Endothelial cell of umbilical vein (primary cell): Measurements from ENCODE around the gene FAM131B. TPM values are rescaled to one million over a fixed set of nuclear protein-coding genes. Genes with fewer than 3 reads are reported as not detected.

Experiments used
- BruUV-seq: library from RNA; stranded (reverse); fragments of 400-500 nt; replicated peaks from 2 replicates; lab custom pipeline; 2021; lab: Mats Ljungman, UMichigan
- CTCF ChIA-PET: fragments of 300-600, 350-600 bp; sonication (Branson Sonifier 250); formaldehyde crosslinking; loops from one replicate; lab custom pipeline; 2021; ENCODE audit warnings: antibody characterized with exemption, inconsistent platforms; lab: Charles Lee
- POLR2A ChIA-PET: fragments of 300-600, 350-600 bp; sonication (Branson Sonifier 250); formaldehyde crosslinking; loops from one replicate; lab custom pipeline; 2021; ENCODE audit warnings: antibody characterized with exemption, inconsistent platforms; lab: Charles Lee
- DNase-seq: peaks from one replicate; pipeline ENCODE4 v3.0.0-alpha.2; 2011; ENCODE audit warnings: low read depth, low spot score
- FAIRE-seq: peaks from 2 replicates; lab custom pipeline; 2011; peaks lifted over from hg19 to GRCh38; lab: Jason Lieb, UNC
- H2AFZ ChIP-seq: 2 replicates; pipeline ENCODE4 v1.6.0; 2012; ENCODE audit warnings: low read depth, low read length, control low read depth, inconsistent platforms
- H3K27ac ChIP-seq: 2 replicates; pipeline ENCODE4 v1.5.1; 2011; ENCODE audit warnings: low read depth, mild to moderate bottlenecking, control low read depth, low read length, moderate library complexity; ENCODE audit not compliant: insufficient read depth
- H3K27me3 ChIP-seq, 2 experiments: 2 replicates each; pipeline versions ENCODE4 v1.6.0 to v1.6.1; 2011; ENCODE audit warnings: low read length in 2 of 2, mixed read lengths in 1 of 2; ENCODE audit not compliant: control insufficient read depth in 2 of 2, insufficient read depth in 2 of 2
- H3K36me3 ChIP-seq, 2 experiments: 2 replicates in 1 of 2; 3 replicates in 1 of 2; pipeline ENCODE4 v1.5.1; 2011; ENCODE audit warnings: low read length in 2 of 2, mild to moderate bottlenecking in 1 of 2, moderate library complexity in 1 of 2; ENCODE audit not compliant: control insufficient read depth in 2 of 2, insufficient read depth in 2 of 2; ENCODE audit errors: extremely low read depth in 1 of 2
- H3K4me1 ChIP-seq: 3 replicates; pipeline ENCODE4 v1.5.1; 2011; ENCODE audit warnings: mild to moderate bottlenecking, low read length; ENCODE audit not compliant: control insufficient read depth, insufficient read depth; ENCODE audit errors: extremely low read depth
- H3K4me2 ChIP-seq: 2 replicates; pipeline ENCODE4 v1.6.1; 2011; ENCODE audit warnings: low read length, control low read depth, mixed read lengths; ENCODE audit not compliant: insufficient read depth
- H3K4me3 ChIP-seq, 3 experiments: fragments of 200-600 bp in 1 of 3; sonication (generic), shearing (Covaris generic) in 1 of 3; replicated peaks in 1 of 3; 2 replicates each; pipeline ENCODE4 v1.5.1; 2011 to 2016; ENCODE audit warnings: control low read depth in 3 of 3, low read length in 3 of 3, mild to moderate bottlenecking in 2 of 3, inconsistent platforms in 1 of 3, low read depth in 1 of 3, moderate library complexity in 1 of 3; ENCODE audit not compliant: insufficient read depth in 1 of 3
- H3K79me2 ChIP-seq: 2 replicates; pipeline ENCODE4 v1.6.0; 2012; ENCODE audit warnings: low read length, inconsistent platforms; ENCODE audit not compliant: control insufficient read depth, insufficient read depth
- H3K9ac ChIP-seq: replicated peaks from 2 replicates; pipeline ENCODE3; 2011; ENCODE audit warnings: low read length, control low read depth; ENCODE audit not compliant: insufficient read depth; ENCODE audit errors: extremely low read depth
- H3K9me1 ChIP-seq: replicated peaks from 3 replicates; pipeline ENCODE4 v1.6.0; 2011; ENCODE audit warnings: mild to moderate bottlenecking, low read length; ENCODE audit not compliant: control insufficient read depth, insufficient read depth; ENCODE audit errors: extremely low read depth
- H3K9me3 ChIP-seq: replicated peaks from 2 replicates; pipeline ENCODE4 v1.5.1; 2012; ENCODE audit warnings: low read length, inconsistent platforms; ENCODE audit not compliant: control insufficient read depth, insufficient read depth
- H4K20me1 ChIP-seq: replicated peaks from 2 replicates; pipeline ENCODE3; 2011; ENCODE audit warnings: mild to moderate bottlenecking, low read length; ENCODE audit not compliant: control insufficient read depth, insufficient read depth; ENCODE audit errors: extremely low read depth
- EZH2 ChIP-seq: IDR thresholded peaks from 2 replicates; pipeline ENCODE4 v1.6.1; 2012; ENCODE audit warnings: borderline replicate concordance, low read depth, mild to moderate bottlenecking, moderate library complexity, low read length, inconsistent platforms; ENCODE audit not compliant: severe bottlenecking
- FOS ChIP-seq: IDR thresholded peaks from 2 replicates; pipeline ENCODE4 v1.6.1; 2011; ENCODE audit warnings: mild to moderate bottlenecking, low read length, moderate library complexity, borderline replicate concordance; ENCODE audit not compliant: insufficient read depth
- GATA2 ChIP-seq: IDR thresholded peaks from 2 replicates; pipeline ENCODE4 v1.7.0; 2011; ENCODE audit warnings: low read depth, mild to moderate bottlenecking, moderate library complexity, mixed read lengths, low read length; ENCODE audit not compliant: insufficient read length, insufficient read depth
- JUN ChIP-seq: IDR thresholded peaks from 2 replicates; pipeline ENCODE4 v1.6.1; 2011; ENCODE audit warnings: borderline replicate concordance, low read depth; ENCODE audit not compliant: insufficient read length, insufficient read depth
- MYC ChIP-seq: IDR thresholded peaks from one replicate; pipeline ENCODE4 v1.6.1; 2011; ENCODE audit warnings: mild to moderate bottlenecking, low read depth, low read length
- POLR2A ChIP-seq: IDR thresholded peaks from 2 replicates; pipeline ENCODE4 v1.6.1; 2012; ENCODE audit warnings: low read depth, mild to moderate bottlenecking, control low read depth, low read length
- POLR2AphosphoS5 ChIP-seq: IDR thresholded peaks from 2 replicates; pipeline ENCODE4 v1.6.1; 2012; ENCODE audit warnings: low read depth, mild to moderate bottlenecking, control low read depth, low read length, moderate library complexity; ENCODE audit not compliant: insufficient read depth
- dilution Hi-C: fragments of 300-500 bp; cut with MboI; formaldehyde crosslinking; loops from one replicate; pipeline ENCODE4 v1.15.0; 2019; ENCODE audit warnings: low sequenced_read_pairs; ENCODE audit not compliant: extremely low pct_ligation_motif_present
- intact Hi-C: fragments of 100-400 bp; cut with micrococcal nuclease; formaldehyde crosslinking; loops from one replicate; pipeline ENCODE4 v1.10.0; 2022
- polyA plus RNA-seq, 4 experiments: library from polyadenylated mRNA; depleted of rRNA in 3 of 4; stranded (reverse) in 3 of 4; unstranded in 1 of 4; fragments of >200 nt; gene quantifications; 2 replicates each; pipeline versions ENCODE4 v1.2.1 to v1.2.3, GENCODE V29; 2011 to 2012; ENCODE audit warnings: missing spikeins in 1 of 4
- total RNA-seq: library from RNA; stranded (reverse); gene quantifications from 2 replicates; pipeline ENCODE4 v1.2.3, GENCODE V29; 2021
- TF ChIP-seq, protein P1 (sequence below): IDR thresholded peaks from 2 replicates; pipeline ENCODE4 v1.6.1; 2011; ENCODE audit not compliant: insufficient read depth, insufficient read length
- TF ChIP-seq, protein P2 (sequence below), 2 donors: IDR thresholded peaks; 1 replicate in 1 of 2; 2 replicates in 1 of 2; pipeline ENCODE4 v1.5.1; 2011; ENCODE audit warnings: low read length in 2 of 2, mild to moderate bottlenecking in 2 of 2, moderate library complexity in 2 of 2, control low read depth in 1 of 2, inconsistent platforms in 1 of 2, low read depth in 1 of 2; ENCODE audit not compliant: insufficient read depth in 1 of 2; ENCODE audit errors: extremely low read depth in 1 of 2

Gene FAM131B
- total and polyA plus RNA-seq, 2 donors (not counting 3 experiments of a cell fraction or from before 2014, with no cell fraction given) = 1.6 to 1.8 TPM

DNA sequence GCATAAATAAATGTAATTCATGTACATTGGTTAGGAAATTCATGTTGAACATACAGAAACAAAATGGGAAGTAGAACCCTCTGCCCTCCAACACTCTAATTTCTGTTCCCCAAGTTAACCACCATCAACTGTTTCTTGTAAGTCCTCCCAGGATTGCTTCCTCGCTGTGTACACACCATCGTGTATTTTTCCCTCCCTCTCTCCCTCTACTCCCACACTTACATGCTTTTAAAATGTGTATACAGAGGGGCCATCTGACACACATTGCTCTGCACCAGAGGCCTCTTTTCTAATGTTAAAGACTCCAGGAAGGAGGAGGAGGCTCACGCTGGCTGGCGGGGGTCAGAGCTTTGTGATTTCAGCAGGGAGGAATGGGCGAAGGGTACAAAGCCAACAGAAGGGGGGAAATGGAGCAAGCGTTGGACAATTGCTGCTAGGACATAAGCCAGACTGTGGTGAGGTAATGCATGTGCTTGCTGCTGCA lies 48.0 kb upstream of the FAM131B start:
- no peak overlapping the region for H2AFZ ChIP-seq
- dilution Hi-C loops = no loop called here
- intact Hi-C loops = no loop called here
- H3K79me2 ChIP-seq = no peaks in the 10 kb centered on the region
- no TSS peak for BruUV-seq
- no peak for TF ChIP-seq EZH2
- TF ChIP-seq POLR2AphosphoS5 = no peak
- TF ChIP-seq JUN = no peak
- TF ChIP-seq, protein P1, sequence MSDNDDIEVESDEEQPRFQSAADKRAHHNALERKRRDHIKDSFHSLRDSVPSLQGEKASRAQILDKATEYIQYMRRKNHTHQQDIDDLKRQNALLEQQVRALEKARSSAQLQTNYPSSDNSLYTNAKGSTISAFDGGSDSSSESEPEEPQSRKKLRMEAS = no peak
- no peak for TF ChIP-seq POLR2A
- no peak for TF ChIP-seq FOS
- TF ChIP-seq, protein P2, sequence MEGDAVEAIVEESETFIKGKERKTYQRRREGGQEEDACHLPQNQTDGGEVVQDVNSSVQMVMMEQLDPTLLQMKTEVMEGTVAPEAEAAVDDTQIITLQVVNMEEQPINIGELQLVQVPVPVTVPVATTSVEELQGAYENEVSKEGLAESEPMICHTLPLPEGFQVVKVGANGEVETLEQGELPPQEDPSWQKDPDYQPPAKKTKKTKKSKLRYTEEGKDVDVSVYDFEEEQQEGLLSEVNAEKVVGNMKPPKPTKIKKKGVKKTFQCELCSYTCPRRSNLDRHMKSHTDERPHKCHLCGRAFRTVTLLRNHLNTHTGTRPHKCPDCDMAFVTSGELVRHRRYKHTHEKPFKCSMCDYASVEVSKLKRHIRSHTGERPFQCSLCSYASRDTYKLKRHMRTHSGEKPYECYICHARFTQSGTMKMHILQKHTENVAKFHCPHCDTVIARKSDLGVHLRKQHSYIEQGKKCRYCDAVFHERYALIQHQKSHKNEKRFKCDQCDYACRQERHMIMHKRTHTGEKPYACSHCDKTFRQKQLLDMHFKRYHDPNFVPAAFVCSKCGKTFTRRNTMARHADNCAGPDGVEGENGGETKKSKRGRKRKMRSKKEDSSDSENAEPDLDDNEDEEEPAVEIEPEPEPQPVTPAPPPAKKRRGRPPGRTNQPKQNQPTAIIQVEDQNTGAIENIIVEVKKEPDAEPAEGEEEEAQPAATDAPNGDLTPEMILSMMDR (IDR thresholded peaks at IDR 0.05; ENCODE audit: extremely low read depth in 1 of 2, insufficient read depth in 1 of 2, low read depth in 1 of 2, low read length in 2 of 2) = no peak
- no peak for TF ChIP-seq GATA2
- no peak for TF ChIP-seq MYC
- H3K4me1 ChIP-seq = peaks cover 14% of the 10 kb centered on the region
- no peaks in the 10 kb centered on the region for H4K20me1 ChIP-seq
- CTCF ChIA-PET = interaction anchor here (1.0 to 1.5 kb wide), 3 partner anchors 15 to 170 kb away, joined by 3 to 6 read pairs (median 3); no protein-coding TSS in a partner anchor
- no peak overlapping the region for H3K4me3 ChIP-seq
- H3K9me3 ChIP-seq = no peaks in the 10 kb centered on the region
- POLR2A ChIA-PET = interaction anchor here (0.9 kb wide), 1 partner anchor 27 kb away, joined by 3 read pairs; no protein-coding TSS in a partner anchor
- no peak overlapping the region for H3K27ac ChIP-seq
- no peak for FAIRE-seq
- DNase-seq = no peak
- no peaks in the 10 kb centered on the region for H3K36me3 ChIP-seq
- no peak overlapping the region for H3K4me2 ChIP-seq
- no peaks in the 10 kb centered on the region for H3K9me1 ChIP-seq
- no peaks in the 10 kb centered on the region for H3K27me3 ChIP-seq
- H3K9ac ChIP-seq = no peak overlapping the region
